ENCODE data around the gene F7.
"Not testable (repeated sequence)": the region's sequence is repeated elsewhere in the genome, so short reads cannot be mapped to it uniquely, and the experiment has no call there.

Gene F7

DNA sequence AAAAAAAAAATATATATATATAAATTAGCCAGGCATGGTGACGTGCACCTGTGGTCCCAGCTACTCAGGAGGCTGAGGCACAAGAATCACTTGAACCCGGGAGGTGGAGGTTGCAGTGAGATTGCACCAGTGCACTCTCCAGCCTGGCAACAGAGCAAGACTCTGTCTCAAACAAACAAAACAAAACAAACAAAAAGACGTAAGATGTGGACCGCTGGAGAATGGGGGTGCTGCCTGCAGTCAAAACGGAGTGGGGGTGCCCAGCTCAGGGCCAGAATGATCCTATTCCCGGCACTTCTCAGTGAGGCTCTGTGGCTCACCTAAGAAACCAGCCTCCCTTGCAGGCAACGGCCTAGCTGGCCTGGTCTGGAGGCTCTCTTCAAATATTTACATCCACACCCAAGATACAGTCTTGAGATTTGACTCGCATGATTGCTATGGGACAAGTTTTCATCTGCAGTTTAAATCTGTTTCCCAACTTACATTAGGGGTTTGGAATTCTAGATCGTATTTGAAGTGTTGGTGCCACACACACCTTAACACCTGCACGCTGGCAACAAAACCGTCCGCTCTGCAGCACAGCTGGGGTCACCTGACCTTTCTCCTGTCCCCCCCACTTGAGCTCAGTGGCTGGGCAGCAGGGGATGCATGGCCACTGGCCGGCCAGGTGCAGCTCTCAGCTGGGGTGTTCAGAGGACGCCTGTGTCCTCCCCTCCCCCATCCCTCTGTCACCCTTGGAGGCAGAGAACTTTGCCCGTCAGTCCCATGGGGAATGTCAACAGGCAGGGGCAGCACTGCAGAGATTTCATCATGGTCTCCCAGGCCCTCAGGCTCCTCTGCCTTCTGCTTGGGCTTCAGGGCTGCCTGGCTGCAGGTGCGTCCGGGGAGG is at the start of gene F7:
Gene F7 (plus strand): TSS at position 760 of the 889 bp plus-strand sequence. CDS start 51 bp downstream, at position 811.
- no peak for DNase-seq

- no peak for DNase-seq
Measured at GRCh38 chr13:113057084-113057483, 48.5 kb upstream of the F7 start.

- DNase-seq: not testable (repeated sequence)
Measured at GRCh38 chr13:113057559-113057958, 48.0 kb upstream of the F7 start.

DNA sequence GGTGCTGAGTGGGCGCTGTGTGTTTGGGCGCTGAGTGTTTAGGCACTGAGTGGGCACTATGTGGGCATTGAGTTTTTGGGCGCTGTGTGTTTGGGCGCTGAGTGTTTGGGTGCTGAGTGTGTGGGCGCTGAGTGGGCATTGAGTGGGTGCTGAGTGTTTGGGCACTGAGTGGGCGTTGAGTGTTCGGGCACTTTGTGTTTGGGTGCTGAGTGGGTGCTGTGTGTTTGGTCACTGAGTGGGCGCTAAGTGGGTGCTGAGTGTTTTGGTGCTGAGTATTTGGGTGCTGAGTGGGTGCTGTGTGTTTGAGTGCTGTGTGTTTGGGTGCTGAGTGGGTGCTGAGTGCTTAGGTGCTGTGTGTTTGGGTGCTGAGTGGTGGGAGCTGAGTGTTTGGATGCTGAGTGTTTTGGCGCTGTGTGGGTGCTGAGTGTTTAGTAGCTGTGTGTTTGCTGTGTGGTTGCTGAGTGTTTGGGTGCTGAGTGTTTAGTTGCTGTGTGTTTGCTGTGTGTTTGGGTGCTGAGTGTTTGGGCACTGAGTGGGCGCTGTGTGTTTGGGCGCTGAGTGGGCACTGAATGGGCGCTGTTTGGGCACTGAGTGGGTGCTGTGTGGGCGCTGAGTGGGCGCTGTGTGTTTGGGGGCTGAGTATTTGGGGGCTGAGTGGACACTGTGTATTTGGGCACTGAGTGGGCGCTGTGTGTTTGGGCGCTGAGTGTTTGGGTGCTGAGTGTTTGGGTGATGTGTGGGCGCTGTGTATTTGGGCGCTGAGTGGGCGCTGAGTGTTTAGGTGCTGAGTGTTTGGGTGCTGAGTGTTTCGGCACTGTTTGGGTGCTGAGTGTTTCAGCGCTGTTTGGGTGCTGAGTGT is 47.2 kb upstream of the F7 start:
- no peak for DNase-seq

- DNase-seq: no peak
Measured at GRCh38 chr13:113058988-113059850, 46.4 kb upstream of the F7 start.

DNA sequence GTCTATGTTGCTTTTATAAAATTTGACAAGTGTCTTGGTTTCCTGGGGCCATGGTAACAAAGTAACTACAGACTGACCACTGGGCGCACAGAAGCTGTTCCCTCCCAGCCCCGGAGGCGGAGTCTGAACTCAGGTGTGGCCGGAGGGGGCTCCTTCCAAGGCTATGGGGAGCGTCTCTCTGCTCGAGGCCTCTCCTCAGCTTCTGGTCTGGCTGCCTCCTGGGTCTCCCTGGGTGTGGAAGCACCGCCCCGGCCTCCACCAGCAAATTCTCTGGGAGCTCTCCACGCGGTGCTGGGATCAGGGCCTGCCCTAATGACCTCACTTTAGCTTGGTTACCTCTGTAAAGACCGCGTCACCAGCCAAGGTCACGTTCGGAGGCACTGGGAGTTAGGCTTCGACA is 45.7 kb upstream of the F7 start:
- DNase-seq: no peak

DNA sequence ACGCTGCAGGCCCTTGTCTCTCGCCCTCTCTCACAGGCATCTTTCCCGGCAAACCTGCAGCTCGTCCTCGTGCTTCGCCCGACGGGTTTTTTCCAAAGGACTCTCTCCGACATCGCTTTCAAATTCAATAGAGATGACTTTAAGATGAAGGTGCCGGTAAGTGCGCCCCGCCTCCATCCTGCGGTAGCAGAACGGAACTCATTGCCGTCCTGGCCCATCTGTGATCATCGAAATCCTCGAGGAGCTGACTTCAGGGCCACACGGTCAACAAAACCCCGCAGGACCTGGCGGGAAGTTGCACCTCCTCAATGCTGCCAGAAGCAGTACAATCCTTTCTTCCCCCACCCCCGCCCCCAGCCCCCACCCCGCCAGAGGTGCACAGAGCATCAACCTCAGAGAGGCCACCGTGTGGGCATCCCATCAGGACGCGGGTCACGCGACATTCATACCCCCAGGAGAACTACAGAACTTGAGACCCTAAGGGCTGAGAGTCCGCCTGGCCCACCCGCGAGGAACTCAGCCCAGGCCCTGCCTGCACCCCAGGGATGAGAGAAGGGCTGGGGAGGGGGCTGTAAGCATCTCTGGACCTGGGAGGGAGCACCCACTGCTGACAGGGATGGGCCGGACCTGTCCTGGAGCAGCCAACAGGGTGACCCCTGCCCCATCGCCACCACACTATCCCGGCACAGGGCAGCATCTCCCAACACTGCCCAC is 44.9 kb upstream of the F7 start:
- DNase-seq: no peak

DNA sequence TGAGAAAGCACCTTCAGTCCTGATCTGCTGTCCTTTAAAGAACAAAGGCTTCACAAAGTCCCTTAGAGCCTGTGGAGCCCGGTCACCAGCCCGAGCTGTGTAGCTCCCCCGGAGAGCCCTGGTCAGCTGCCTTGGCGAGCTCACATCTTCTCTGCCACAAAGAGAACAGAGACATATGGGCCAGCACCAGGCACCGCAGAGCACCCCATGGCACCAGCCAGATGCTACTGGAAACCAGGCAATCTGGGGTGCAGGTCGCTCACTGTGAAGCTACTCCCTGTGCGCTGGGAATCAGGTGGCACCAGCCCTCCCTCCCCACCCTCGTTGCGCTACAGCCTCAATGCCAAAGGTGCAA is 44.3 kb upstream of the F7 start:
- no peak for DNase-seq

- DNase-seq: no peak
Measured at GRCh38 chr13:113061796-113062425, 43.7 kb upstream of the F7 start.

- no peak for DNase-seq
Measured at GRCh38 chr13:113062691-113063090, 42.9 kb upstream of the F7 start.

DNA sequence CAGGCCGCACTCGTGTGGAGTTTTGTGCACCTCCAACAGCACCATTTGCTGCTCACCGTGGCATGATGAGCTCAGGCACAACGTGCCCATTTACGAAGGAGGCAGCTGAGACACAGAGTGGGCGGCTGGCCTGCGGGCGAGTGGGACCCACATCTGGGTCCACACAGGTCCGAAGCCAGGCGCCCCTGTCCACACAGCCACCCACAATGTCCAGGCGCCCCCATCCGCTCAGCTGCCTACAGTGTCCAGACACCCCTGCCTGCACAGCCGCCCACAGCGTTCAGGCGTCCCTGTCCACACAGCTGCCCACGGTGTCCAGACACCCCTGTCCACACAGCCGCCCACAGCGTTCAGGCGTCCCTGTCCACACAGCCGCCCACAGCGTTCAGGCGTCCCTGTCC is 42.5 kb upstream of the F7 start:
- DNase-seq: no peak

DNA sequence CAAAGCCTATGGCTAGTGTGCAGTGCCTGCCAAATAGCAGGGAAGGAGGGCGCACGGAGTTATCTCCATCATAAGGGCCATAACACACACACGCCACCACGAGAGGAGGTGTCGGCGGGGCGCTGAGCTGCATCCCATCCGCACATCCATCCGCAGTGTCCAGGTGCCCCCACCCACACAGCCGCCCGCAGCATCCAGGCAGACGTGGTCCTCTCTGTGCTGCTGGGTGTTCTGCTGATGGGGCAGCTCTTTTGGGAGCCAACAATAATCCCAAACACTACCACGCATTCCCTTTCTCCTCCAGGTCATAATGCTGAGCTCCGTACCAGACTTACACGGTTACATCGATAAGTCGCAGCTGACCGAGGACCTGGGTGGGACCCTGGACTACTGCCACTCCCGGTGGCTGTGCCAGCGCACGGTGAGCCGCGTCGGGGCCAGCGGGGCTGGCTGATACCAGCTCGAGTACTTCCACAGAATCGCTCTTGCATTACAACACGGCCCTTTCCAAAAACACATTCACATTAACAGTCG is 41.5 kb upstream of the F7 start:
- DNase-seq: no peak

DNA sequence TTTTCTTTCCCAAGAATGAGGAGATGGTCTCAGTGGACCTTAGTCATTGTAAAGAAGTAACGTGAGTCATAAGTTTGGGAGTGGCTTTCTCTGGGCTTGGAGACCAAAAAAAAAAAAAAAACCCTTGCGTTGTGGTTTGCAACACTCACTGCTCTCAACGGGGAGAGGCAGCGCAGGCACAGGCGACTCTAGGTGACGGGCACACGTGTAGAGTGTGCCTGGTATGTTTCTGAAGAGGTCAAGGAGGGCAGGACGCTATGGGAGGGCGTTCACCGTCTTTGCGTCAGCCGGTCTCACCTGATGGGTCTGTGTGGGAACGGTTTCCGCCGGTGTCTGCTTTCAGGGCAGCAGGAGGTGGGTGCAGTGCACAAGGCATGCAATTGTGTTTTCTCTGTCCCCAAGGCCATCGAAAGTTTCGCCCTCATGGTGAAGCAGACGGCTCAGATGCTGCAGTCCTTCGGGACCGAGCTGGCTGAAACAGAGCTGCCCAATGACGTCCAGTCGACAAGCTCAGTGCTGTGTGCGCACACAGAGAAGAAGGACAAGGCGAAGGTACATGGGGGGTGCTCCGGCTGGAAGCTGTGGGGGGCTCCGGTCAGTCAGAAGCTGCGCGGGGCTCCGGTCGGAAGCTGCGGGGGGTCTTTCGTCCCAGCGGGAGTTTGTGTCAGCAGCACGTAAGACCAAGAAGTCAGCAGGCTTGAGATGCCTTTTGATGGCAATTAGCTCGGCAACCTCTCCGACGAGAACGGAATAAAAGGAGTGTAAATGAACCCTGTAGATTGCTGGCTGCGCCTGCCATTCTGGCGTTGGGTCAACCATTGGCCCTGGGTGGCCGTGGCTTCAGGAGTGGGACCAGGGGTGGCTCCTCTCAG is 40.8 kb upstream of the F7 start:
- no peak for DNase-seq

DNA sequence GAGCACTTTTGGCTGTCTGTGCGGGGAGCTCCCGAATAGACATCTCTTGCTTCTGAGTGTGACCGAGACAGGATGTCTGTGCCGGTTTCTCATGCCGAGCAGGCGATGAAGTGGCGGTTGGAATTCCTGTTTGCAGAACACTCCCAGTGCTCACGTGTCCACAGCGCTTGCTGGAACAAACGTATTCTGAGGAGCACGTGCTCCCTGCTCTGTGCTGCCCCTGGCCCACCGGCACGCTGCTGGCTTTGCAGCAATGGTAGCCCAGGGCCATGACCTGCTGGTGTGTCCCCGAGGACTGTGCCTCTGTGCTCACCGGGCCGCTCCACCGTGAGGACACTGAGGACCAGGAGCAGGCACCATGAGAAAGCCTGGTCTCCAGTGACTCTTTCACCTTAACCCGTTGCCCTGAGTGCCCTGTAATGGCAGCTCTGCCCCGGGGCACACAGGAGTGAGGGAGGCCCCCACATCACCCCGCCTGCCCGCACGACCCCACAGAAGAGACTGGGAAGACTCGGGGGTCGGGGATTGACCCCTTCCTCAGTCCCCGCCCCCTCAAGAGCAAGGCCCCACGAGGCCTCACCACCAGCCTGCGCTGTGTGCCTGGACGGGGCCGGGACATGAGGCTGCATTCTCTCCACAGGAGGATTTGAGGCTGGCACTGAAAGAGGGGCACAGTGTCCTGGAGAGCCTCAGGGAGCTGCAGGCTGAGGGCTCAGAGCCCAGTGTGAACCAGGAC is 40.0 kb upstream of the F7 start:
- DNase-seq: no peak

DNA sequence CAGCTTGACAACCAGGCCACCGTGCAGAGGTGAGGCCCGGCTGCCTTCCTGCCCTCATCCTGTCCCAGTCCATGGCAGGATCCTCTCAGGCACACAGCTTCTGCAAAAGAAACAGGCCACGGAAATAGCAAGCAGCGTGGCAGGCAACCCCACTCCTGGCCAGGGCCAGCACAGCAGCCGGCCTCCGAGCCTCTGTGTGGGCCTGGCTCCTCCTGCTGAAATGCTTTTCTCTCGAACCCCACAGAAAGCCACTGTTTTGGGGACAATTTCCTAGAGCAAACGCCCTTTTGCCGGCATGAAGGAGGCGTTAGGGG is 39.5 kb upstream of the F7 start:
- DNase-seq: no peak

DNA sequence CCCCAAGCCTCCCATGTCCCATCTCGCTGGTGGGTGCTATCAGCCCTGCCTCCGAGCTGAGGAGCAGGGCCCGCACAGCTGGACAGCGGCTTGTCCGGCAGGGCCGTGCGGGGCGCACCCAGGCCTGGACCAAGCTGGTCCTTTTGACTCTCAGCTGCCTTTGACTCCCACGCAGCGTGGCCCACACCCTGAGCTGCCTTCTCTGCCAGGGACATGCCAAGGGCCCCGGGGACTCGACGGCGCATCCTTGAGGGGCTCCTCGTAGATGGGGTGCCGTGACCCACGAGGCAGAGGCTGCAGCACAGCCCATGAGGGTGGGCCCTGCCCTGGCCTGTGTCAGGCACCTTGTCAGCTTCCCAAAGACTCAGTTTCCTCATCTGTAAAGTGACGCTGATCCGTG is 38.8 kb upstream of the F7 start:
- DNase-seq: no peak

GRCh38 chr13:113069861-113070805 is 35.5 kb upstream of the F7 start:
- no peak for DNase-seq

DNA sequence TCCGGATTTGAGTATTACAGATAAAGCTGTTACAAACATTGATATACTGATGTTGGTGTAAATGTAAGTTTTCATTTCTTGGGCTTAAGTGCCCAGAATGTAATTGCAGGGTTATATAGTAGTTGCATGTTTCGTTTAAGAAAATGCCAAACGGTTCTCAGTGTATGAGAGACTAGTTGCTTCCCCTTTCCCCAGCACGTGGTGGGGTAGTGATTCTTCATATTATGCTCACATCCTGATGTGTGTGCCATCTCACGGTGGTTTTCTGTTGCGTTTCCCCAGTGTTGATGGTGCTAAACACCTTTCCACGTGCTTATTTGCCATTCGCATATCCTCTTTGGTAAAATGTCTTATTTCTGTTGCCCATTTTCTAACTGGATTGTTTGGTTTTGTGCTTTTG is 34.7 kb upstream of the F7 start:
- no peak for DNase-seq

DNA sequence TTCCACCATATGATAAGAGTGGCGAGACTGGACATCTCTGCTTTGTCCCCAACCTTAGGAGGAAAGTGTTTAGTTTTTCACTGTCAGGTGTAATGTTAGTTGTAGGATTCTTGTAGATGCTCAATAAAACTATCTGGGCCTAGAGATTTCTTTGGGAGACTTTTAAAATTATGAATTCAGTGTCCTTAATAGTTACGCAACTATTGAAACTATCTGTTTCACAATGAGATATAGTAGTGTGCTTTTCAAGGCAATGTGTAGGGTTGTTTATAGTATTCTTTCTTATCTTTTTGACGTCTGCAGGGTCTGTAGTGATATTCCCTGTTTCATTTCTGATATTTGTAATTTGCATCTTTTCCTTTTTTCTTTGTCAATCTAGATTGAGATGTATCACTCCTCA is 33.2 kb upstream of the F7 start:
- DNase-seq: no peak

Measured in CD4-positive, alpha-beta T cell treated with Interleukin-10 for 1 hour (primary cell).